Esophagus squamous epithelium (tissue), 5 donors: Measurements from ENCODE around the gene MAGI1. TPM values are rescaled to one million over a fixed set of nuclear protein-coding genes. Genes with fewer than 3 reads are reported as not detected.

Experiments
- DNase-seq: peaks from one replicate; lab custom pipeline; 2025; lab: John Stamatoyannopoulos, UW
- H3K27ac ChIP-seq, 4 donors: fragments of 200-600 bp; sonication (generic); one replicate each; pipeline ENCODE4 v1.5.1; 2016 to 2019; ENCODE audit warnings: mild to moderate bottlenecking in 1 of 4
- H3K27me3 ChIP-seq, 4 donors: fragments of 200-600 bp; sonication (generic); 1 replicate in 3 of 4; 2 replicates in 1 of 4; pipeline versions ENCODE4 v1.5.1 to v1.6.0; 2017 to 2021; ENCODE audit warnings: antibody characterized with exemption in 1 of 4
- H3K36me3 ChIP-seq, 3 donors: fragments of 200-600 bp; sonication (generic); one replicate each; pipeline ENCODE4 v1.5.1; 2016 to 2019
- H3K4me1 ChIP-seq, 3 donors: fragments of 200-600 bp; sonication (generic); one replicate each; pipeline ENCODE4 v1.5.1; 2017 to 2019
- H3K4me3 ChIP-seq, 4 donors: fragments of 200-600 bp; sonication (generic); 1 replicate in 3 of 4; 2 replicates in 1 of 4; pipeline ENCODE4 v1.5.1; 2016 to 2019; ENCODE audit warnings: mild to moderate bottlenecking in 2 of 4, moderate library complexity in 1 of 4
- H3K9me3 ChIP-seq, 3 donors: fragments of 200-600 bp; sonication (generic); one replicate each; pipeline ENCODE4 v1.5.1; 2016 to 2019
- POLR2A ChIP-seq, 4 donors: fragments of 450-650 bp; IDR thresholded peaks; one replicate each; pipeline ENCODE4 v1.6.1; 2017; ENCODE audit warnings: antibody characterized with exemption in 4 of 4, mild to moderate bottlenecking in 4 of 4, moderate library complexity in 3 of 4
- WGBS, 2 donors: methylation state at CpG; one replicate each; pipeline ENCODE4 v1.1.5; 2018; 5-methylcytosine and 5-hydroxymethylcytosine counted together
- intact Hi-C: fragments of 100-400 bp; cut with DNase I; formaldehyde crosslinking; loops from one replicate; pipeline ENCODE4 v1.15.0; 2022
- total RNA-seq, 4 donors: library from RNA; depleted of rRNA; stranded (reverse); fragments of >200 nt; gene quantifications; one replicate each; pipeline ENCODE4 v1.1.0, GENCODE V29; 2016
- TF ChIP-seq, protein P1 (sequence below), 6 experiments: fragments of 450-650 bp in 4 of 6; fragments of 200-600 bp in 2 of 6; sonication (generic) in 2 of 6; IDR thresholded peaks; one replicate each; pipeline ENCODE4 v1.5.1; 2016 to 2019; ENCODE audit warnings: antibody characterized with exemption in 6 of 6, mild to moderate bottlenecking in 4 of 6, moderate library complexity in 4 of 6
- donor health status: DM: yes; HTN: yes; CAD: no.

Gene MAGI1
- total RNA-seq, 4 donors from 2014 or later: 12.0 to 28.2 (median 21.1) TPM

DNA sequence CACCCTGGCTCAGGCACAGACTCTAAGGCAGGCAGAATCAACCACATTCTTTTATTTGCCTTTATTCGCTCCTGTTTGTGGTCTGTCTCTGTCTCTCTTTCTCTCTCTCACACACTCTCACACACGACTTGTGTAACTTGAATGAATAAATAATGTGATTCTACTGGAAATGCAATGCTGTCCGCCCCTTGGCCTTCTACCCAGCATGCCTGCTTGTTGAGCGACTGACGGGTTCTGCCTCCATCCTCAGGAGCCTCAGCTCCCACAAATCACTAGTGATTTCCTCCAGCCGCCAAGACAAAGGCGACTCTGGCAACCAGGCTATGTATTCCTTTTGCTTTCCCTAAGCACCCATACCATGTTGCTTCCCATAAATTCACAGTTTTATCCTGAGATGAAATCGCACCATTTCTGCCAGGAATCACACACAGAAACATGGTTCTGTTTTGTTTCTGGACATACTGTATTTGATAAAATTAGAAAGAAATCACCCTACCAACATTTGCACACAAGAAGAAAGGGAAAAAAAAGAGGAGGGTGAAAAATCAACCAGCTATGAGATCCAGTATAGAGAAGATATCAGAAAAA is 460.8 kb downstream of the MAGI1 start:
- Histone ChIP-seq H3K9me3 (no peaks in the 10 kb centered on the region), H3K4me1 (peaks cover 0 to 8% (median 0%) of the 10 kb centered on the region in 3 donors), H3K4me3 (no peak overlapping the region), H3K36me3 (no peaks in the 10 kb centered on the region), H3K27me3 (no peaks in the 10 kb centered on the region), H3K27ac (no peak overlapping the region)
- DNase-seq: no peak
- whole genome bisulfite sequencing, 2 donors: 78 to 81% methylated on average over 8 of the region's 8 CpGs
- intact Hi-C loops: no loop called here
- no peak for TF ChIP-seq POLR2A (IDR thresholded peaks at IDR 0.05)
- TF ChIP-seq, protein P1, sequence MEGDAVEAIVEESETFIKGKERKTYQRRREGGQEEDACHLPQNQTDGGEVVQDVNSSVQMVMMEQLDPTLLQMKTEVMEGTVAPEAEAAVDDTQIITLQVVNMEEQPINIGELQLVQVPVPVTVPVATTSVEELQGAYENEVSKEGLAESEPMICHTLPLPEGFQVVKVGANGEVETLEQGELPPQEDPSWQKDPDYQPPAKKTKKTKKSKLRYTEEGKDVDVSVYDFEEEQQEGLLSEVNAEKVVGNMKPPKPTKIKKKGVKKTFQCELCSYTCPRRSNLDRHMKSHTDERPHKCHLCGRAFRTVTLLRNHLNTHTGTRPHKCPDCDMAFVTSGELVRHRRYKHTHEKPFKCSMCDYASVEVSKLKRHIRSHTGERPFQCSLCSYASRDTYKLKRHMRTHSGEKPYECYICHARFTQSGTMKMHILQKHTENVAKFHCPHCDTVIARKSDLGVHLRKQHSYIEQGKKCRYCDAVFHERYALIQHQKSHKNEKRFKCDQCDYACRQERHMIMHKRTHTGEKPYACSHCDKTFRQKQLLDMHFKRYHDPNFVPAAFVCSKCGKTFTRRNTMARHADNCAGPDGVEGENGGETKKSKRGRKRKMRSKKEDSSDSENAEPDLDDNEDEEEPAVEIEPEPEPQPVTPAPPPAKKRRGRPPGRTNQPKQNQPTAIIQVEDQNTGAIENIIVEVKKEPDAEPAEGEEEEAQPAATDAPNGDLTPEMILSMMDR (IDR thresholded peaks at IDR 0.05): no peak

DNA sequence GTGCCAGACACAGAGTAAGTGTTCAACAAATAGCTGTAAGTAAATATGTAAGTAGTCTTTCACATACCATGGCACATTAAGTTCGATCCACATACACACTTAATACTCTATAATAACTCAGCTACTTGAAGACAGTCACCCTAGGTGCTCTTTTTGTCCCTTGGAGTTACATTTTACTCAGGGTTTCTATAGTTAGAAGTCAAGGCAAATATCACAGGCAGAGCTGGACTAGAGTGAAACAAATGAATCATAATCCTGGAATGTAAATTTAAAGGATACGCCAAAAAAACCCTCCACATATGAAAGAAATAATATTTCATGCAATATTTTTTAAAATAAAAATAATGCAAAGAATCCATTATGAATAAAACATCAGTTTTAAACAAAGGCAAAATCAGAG is 461.8 kb downstream of the MAGI1 start:
- Histone ChIP-seq H3K27ac (no peak overlapping the region), H3K36me3 (no peaks in the 10 kb centered on the region), H3K27me3 (no peaks in the 10 kb centered on the region), H3K9me3 (no peaks in the 10 kb centered on the region), H3K4me1 (peaks cover 0 to 8% (median 0%) of the 10 kb centered on the region in 3 donors), H3K4me3 (no peak overlapping the region)
- WGBS, 2 donors: 32 to 36% methylated on average over 2 of the region's 2 CpGs
- no peak for DNase-seq
- intact Hi-C loops: no loop called here
- TF ChIP-seq POLR2A (IDR thresholded peaks at IDR 0.05): no peak
- TF ChIP-seq, protein P1 (IDR thresholded peaks at IDR 0.05): no peak

DNA sequence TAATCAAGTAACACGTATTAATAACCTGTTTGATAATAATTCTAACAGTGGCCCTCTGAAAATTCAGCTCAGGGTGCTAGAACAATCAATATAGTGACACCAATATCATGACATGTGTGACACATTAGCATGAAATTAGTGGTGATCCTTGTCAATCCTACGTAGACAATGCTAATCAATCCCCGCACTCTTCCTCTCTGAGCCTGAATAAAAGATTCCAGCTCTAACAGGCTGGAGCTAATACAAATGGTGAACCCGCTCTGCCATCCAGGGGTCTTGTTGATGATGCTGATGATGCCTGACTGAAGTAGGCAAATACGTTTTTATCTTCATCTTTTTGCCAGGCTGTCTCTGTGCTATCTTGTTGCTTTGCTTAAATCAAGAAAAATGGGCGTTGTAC is 462.5 kb downstream of the MAGI1 start:
- TF ChIP-seq, protein P1 (IDR thresholded peaks at IDR 0.05): no peak
- no peak for TF ChIP-seq POLR2A (IDR thresholded peaks at IDR 0.05)
- DNase-seq: no peak
- WGBS, 2 donors: 78 to 88% methylated on average over 6 of the region's 6 CpGs
- H3K4me1 ChIP-seq: peaks cover 0 to 8% (median 0%) of the 10 kb centered on the region in 3 donors
- H3K9me3 ChIP-seq: no peaks in the 10 kb centered on the region
- H3K27me3 ChIP-seq: no peaks in the 10 kb centered on the region
- no peaks in the 10 kb centered on the region for H3K36me3 ChIP-seq
- intact Hi-C loops: no loop called here
- H3K4me3 ChIP-seq: no peak overlapping the region
- no peak overlapping the region for H3K27ac ChIP-seq

DNA sequence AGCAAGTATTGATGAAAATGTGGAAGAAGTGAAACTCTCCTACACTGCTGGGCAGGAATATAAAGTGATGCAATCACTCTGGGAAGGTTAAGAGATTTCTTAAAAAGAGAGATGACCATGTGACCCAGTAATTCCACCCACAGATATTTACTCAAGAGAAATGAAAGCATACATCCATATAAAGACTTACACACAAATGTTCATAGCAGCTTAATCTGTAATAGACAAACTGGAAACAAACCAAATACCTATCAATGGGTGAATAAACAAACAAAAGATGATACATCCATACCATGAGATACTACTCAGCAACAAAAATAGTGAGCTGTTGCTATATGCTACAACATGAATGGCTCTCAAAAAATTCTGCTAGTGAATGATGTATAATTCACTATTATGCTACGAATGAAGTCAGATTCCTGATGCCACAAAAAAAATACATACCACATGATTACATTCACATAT is 463.3 kb downstream of the MAGI1 start:
- 43 to 46% methylated on average over 1 of the region's 1 CpG for WGBS, 2 donors
- Histone ChIP-seq H3K4me3 (no peak overlapping the region), H3K9me3 (no peaks in the 10 kb centered on the region), H3K4me1 (peaks cover 0 to 8% (median 0%) of the 10 kb centered on the region in 3 donors), H3K27me3 (no peaks in the 10 kb centered on the region), H3K36me3 (no peaks in the 10 kb centered on the region), H3K27ac (no peak overlapping the region)
- DNase-seq: no peak
- TF ChIP-seq, protein P1 (IDR thresholded peaks at IDR 0.05): no peak
- TF ChIP-seq POLR2A (IDR thresholded peaks at IDR 0.05): no peak
- intact Hi-C loops: no loop called here

DNA sequence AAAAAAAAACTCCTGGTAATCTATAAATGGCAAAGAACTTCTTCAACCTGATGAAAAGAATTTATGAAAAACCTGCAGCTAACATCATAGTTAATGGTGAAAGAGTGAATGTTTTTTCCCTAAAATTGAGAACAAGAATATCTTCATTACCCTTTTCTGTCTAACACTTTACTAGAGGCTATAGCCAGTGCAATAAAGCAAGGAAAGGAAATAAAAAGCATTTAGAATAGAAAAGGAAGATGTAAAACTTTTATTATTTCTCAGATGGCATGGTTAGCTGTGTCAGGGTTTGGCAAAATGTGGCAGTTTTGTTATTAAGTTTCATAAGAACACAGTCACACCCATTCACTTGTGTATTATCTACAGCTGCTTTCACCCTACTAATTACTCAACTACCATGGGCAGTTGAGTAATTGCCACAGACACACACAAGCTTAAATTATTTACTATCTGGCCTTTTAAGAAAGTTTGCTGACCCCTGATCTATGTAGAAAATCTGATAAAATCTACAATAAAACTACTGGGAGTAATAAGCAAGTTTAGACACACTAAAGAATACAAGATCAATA is 465.1 kb downstream of the MAGI1 start:
- Histone ChIP-seq H3K36me3 (no peaks in the 10 kb centered on the region), H3K4me1 (peaks cover 0 to 8% (median 0%) of the 10 kb centered on the region in 3 donors), H3K4me3 (no peak overlapping the region), H3K27me3 (no peaks in the 10 kb centered on the region), H3K27ac (no peak overlapping the region), H3K9me3 (no peaks in the 10 kb centered on the region)
- TF ChIP-seq, protein P1 (IDR thresholded peaks at IDR 0.05): no peak
- no peak for TF ChIP-seq POLR2A (IDR thresholded peaks at IDR 0.05)
- intact Hi-C loops: no loop called here
- DNase-seq: no peak
